ENCODE data around the gene MXRA7.
A peak's percentile ranks its signal among the peaks of the same experiment; 100 is the strongest.

Gene MXRA7

GRCh38 chr17:76709077-76709950 is 1.5 kb downstream of the MXRA7 start:
- Histone ChIP-seq H2AFZ (ENCODE audit: low read depth, low read length) (no peak overlapping the region), H3K4me2 (ENCODE audit: low read length) (peak overlapping the region; percentile 100), H3K79me2 (ENCODE audit: low read length) (peaks cover 1% of the 10 kb centered on the region), H3K9ac (ENCODE audit: low read length) (peak overlapping the region; percentile 75; the same call in 1 of the 2 replicates), H3K27me3 (ENCODE audit: low read depth, low read length) (peaks cover 3% of the 10 kb centered on the region; the same call in 1 of the 2 replicates), H4K20me1 (ENCODE audit: insufficient read depth, low read length) (peaks cover 5% of the 10 kb centered on the region; the same call in 1 of the 2 replicates), H3K9me3 (ENCODE audit: insufficient read depth, low read length) (no peaks in the 10 kb centered on the region), H3K4me3 (ENCODE audit: low read length) (peak overlapping the region; percentile 84), H3K27ac (ENCODE audit: low read length) (no peak overlapping the region), H3K4me1 (ENCODE audit: low read length) (peaks cover 8% of the 10 kb centered on the region), H3K36me3 (replicated peaks; ENCODE audit: low read depth, low read length) (peaks cover 10% of the 10 kb centered on the region)
- TF ChIP-seq CTCF (IDR thresholded peaks at IDR 0.05; ENCODE audit: low read depth, low read length), result no peak
- TF ChIP-seq EZH2phosphoT487 (IDR thresholded peaks at IDR 0.05; ENCODE audit: low read depth), result no peak

- no peaks in the 10 kb centered on the region for H4K20me1 ChIP-seq (ENCODE audit: insufficient read depth, low read length)
- no peak overlapping the region for H3K4me3 ChIP-seq (ENCODE audit: low read length)
- H3K4me2 ChIP-seq (ENCODE audit: low read length), result no peak overlapping the region
- no peaks in the 10 kb centered on the region for H3K9me3 ChIP-seq (ENCODE audit: insufficient read depth, low read length)
- no peaks in the 10 kb centered on the region for H3K36me3 ChIP-seq (replicated peaks; ENCODE audit: low read depth, low read length)
- H2AFZ ChIP-seq (ENCODE audit: low read depth, low read length), result no peak overlapping the region
- H3K9ac ChIP-seq (ENCODE audit: low read length), result no peak overlapping the region
- TF ChIP-seq CTCF (IDR thresholded peaks at IDR 0.05; ENCODE audit: low read depth, low read length) (peak; percentile 53), EZH2phosphoT487 (IDR thresholded peaks at IDR 0.05; ENCODE audit: low read depth) (no peak)
- no peaks in the 10 kb centered on the region for H3K79me2 ChIP-seq (ENCODE audit: low read length)
- H3K4me1 ChIP-seq (ENCODE audit: low read length), result peaks cover 8% of the 10 kb centered on the region
- H3K27me3 ChIP-seq (ENCODE audit: low read depth, low read length), result peaks cover 3% of the 10 kb centered on the region; the same call in 1 of the 2 replicates
- no peak overlapping the region for H3K27ac ChIP-seq (ENCODE audit: low read length)
Observed at GRCh38 chr17:76707985-76708807, 2.6 kb downstream of the MXRA7 start.

GRCh38 chr17:76706817-76707216 is 3.9 kb downstream of the MXRA7 start:
- H4K20me1 ChIP-seq (ENCODE audit: insufficient read depth, low read length), result no peaks in the 10 kb centered on the region
- H3K79me2 ChIP-seq (ENCODE audit: low read length), result no peaks in the 10 kb centered on the region
- H3K4me2 ChIP-seq (ENCODE audit: low read length), result no peak overlapping the region

More at GRCh38 chr17:76706817-76707216, 3.9 kb downstream of the MXRA7 start:
- TF ChIP-seq EZH2phosphoT487 (IDR thresholded peaks at IDR 0.05; ENCODE audit: low read depth), result no peak
- no peak for TF ChIP-seq CTCF (IDR thresholded peaks at IDR 0.05; ENCODE audit: low read depth, low read length)
- H3K9ac ChIP-seq (ENCODE audit: low read length), result no peak overlapping the region
- no peak overlapping the region for H2AFZ ChIP-seq (ENCODE audit: low read depth, low read length)
- no peaks in the 10 kb centered on the region for H3K36me3 ChIP-seq (replicated peaks; ENCODE audit: low read depth, low read length)
- H3K27ac ChIP-seq (ENCODE audit: low read length), result no peak overlapping the region
- H3K27me3 ChIP-seq (ENCODE audit: low read depth, low read length), result peaks cover 3% of the 10 kb centered on the region; the same call in 1 of the 2 replicates
- peaks cover 8% of the 10 kb centered on the region for H3K4me1 ChIP-seq (ENCODE audit: low read length)
- no peak overlapping the region for H3K4me3 ChIP-seq (ENCODE audit: low read length)
- no peaks in the 10 kb centered on the region for H3K9me3 ChIP-seq (ENCODE audit: insufficient read depth, low read length)

Measured in OCI-LY3 (cell line).